HCT116 (cell line): ENCODE data around the gene FABP6.

Source experiments
- ATF3 ChIP-seq: IDR thresholded peaks from 2 replicates; pipeline ENCODE4 v1.6.1; 2012
- CBX3 ChIP-seq: IDR thresholded peaks from 2 replicates; pipeline ENCODE4 v1.6.1; 2012; ENCODE audit warnings: low read depth
- CEBPB ChIP-seq: IDR thresholded peaks from 2 replicates; pipeline ENCODE4 v1.6.1; 2012; ENCODE audit warnings: low read depth
- CTCF ChIP-seq, 3 experiments: fragments of 200-600 bp in 1 of 3; sonication (generic) in 1 of 3; IDR thresholded peaks in 2 of 3; conservative IDR thresholded peaks in 1 of 3; 2 replicates each; pipeline ENCODE4 v1.5.1; 2012 to 2017; ENCODE audit warnings: low read depth in 2 of 3, low read length in 2 of 3, antibody characterized with exemption in 1 of 3, borderline replicate concordance in 1 of 3, control low read depth in 1 of 3, mild to moderate bottlenecking in 1 of 3, mixed read lengths in 1 of 3, mixed run types in 1 of 3, moderate library complexity in 1 of 3; ENCODE audit not compliant: insufficient read depth in 1 of 3
- EZH2phosphoT487 ChIP-seq: fragments of 200-600 bp; IDR thresholded peaks from 2 replicates; pipeline ENCODE4 v1.6.1; 2018; ENCODE audit warnings: antibody characterized with exemption, borderline replicate concordance
- FOSL1 ChIP-seq: IDR thresholded peaks from 2 replicates; pipeline ENCODE4 v1.6.1; 2012; ENCODE audit warnings: low read depth
- POLR2AphosphoS5 ChIP-seq: IDR thresholded peaks from 2 replicates; pipeline ENCODE4 v1.6.1; 2011; ENCODE audit warnings: mild to moderate bottlenecking, low read depth, low read length, moderate library complexity
- RAD21 ChIP-seq: IDR thresholded peaks from 2 replicates; pipeline ENCODE4 v1.6.1; 2012; ENCODE audit warnings: low read depth, mild to moderate bottlenecking
- TF ChIP-seq, protein P1 (sequence below): IDR thresholded peaks from 2 replicates; pipeline ENCODE4 v1.6.1; 2012; ENCODE audit warnings: low read depth

GRCh38 chr5:160274483-160274931 is 45.2 kb downstream of the FABP6 start:
- no peak for TF ChIP-seq CTCF (IDR thresholded peaks at IDR 0.05 in 2 of 3, conservative IDR thresholded peaks at IDR 0.05 in 1 of 3; ENCODE audit: borderline replicate concordance in 1 of 3, insufficient read depth in 1 of 3, low read depth in 2 of 3, low read length in 2 of 3)
- TF ChIP-seq, protein P1, sequence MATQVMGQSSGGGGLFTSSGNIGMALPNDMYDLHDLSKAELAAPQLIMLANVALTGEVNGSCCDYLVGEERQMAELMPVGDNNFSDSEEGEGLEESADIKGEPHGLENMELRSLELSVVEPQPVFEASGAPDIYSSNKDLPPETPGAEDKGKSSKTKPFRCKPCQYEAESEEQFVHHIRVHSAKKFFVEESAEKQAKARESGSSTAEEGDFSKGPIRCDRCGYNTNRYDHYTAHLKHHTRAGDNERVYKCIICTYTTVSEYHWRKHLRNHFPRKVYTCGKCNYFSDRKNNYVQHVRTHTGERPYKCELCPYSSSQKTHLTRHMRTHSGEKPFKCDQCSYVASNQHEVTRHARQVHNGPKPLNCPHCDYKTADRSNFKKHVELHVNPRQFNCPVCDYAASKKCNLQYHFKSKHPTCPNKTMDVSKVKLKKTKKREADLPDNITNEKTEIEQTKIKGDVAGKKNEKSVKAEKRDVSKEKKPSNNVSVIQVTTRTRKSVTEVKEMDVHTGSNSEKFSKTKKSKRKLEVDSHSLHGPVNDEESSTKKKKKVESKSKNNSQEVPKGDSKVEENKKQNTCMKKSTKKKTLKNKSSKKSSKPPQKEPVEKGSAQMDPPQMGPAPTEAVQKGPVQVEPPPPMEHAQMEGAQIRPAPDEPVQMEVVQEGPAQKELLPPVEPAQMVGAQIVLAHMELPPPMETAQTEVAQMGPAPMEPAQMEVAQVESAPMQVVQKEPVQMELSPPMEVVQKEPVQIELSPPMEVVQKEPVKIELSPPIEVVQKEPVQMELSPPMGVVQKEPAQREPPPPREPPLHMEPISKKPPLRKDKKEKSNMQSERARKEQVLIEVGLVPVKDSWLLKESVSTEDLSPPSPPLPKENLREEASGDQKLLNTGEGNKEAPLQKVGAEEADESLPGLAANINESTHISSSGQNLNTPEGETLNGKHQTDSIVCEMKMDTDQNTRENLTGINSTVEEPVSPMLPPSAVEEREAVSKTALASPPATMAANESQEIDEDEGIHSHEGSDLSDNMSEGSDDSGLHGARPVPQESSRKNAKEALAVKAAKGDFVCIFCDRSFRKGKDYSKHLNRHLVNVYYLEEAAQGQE, result no peak
- TF ChIP-seq CEBPB, result no peak
- no peak for TF ChIP-seq POLR2AphosphoS5
- TF ChIP-seq RAD21, result no peak
- TF ChIP-seq CBX3, result no peak
- TF ChIP-seq ATF3, result no peak
- no peak for TF ChIP-seq EZH2phosphoT487
- no peak for TF ChIP-seq FOSL1
